C4-2B (cell line): Measurements from ENCODE around the gene ADSS1.

Experiments
- CTCF ChIP-seq: fragments of 450-650 bp; conservative IDR thresholded peaks from 2 replicates; pipeline ENCODE4 v1.5.1; 2017; ENCODE audit warnings: mild to moderate bottlenecking
- ZFX ChIP-seq: fragments of 450-650 bp; IDR thresholded peaks from 2 replicates; pipeline ENCODE4 v1.6.1; 2017

DNA sequence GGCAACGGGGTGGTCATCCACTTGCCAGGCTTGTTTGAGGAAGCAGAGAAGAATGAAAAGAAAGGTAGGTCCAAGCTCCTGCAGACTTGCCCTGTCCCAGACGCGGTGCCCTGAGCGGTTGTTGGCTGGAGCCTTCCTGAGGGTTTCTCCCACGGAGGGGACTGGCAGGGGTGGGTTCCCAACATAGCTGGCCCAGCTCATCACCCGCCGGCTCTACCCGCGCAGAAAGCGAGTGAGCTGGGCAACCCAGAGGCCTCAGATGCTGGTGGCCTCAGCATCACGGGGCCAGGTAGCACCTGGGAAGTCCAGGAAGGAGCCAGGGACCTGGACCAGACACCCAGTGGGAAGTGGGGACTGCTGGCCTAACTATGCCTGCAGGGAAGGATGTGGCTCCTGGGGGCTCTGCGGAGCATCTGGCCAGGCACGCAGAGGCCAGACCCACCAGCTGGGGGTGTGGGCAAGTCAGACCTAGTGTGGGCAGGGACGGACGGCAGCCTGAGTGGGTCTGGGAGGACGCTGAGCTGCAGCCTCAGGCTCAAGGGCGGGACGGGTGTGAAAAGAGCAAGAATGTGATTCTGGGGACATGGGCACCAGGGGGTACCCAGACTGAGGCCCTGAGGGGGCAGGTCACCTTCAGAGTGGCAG is 14.5 kb downstream of the ADSS1 start:
- TF ChIP-seq CTCF (no peak), ZFX (no peak)
